T-helper 2 cell treated with Interferon-gamma antibody and Interleukin-4, amounts not matched to agents 5 μg/mL and 100 μg/mL, for 36 hours (primary cell): ENCODE results near the gene GDAP2.
A peak's percentile ranks its signal among the peaks of the same experiment; 100 is the strongest.

Experiments
- DNase-seq: peaks from one replicate; pipeline ENCODE4 v3.0.0; 2021; ENCODE audit warnings: low spot score
- H3K27ac Mint-ChIP-seq: one replicate; pipeline ENCODE4 v1.8.0; 2021; ENCODE audit warnings: mild to moderate bottlenecking, mixed read lengths
- H3K27me3 Mint-ChIP-seq: one replicate; pipeline ENCODE4 v1.8.0; 2021; ENCODE audit warnings: low read depth, mixed read lengths
- H3K36me3 Mint-ChIP-seq: one replicate; pipeline ENCODE4 v1.8.0; 2021; ENCODE audit warnings: low read depth, mixed read lengths
- H3K4me1 Mint-ChIP-seq: one replicate; pipeline ENCODE4 v1.8.0; 2021; ENCODE audit warnings: low read depth, mixed read lengths
- H3K4me3 Mint-ChIP-seq: one replicate; pipeline ENCODE4 v1.8.0; 2022; ENCODE audit warnings: mild to moderate bottlenecking, moderate library complexity, mixed read lengths
- H3K9me3 Mint-ChIP-seq: one replicate; pipeline ENCODE4 v1.8.0; 2021; ENCODE audit warnings: mixed read lengths

Gene GDAP2

GRCh38 chr1:117929343-117930172 is at the start of gene GDAP2, which contains the start of gene WDR3:
Gene GDAP2, minus strand, starts transcription at chr1:117929621. Its CDS starts 9,264 bp downstream, at chr1:117920357.
Gene WDR3, plus strand, starts transcription at chr1:117929739. Its CDS starts 3,581 bp downstream, at chr1:117933320.
- Mint-ChIP-seq H3K27ac (peak within 1 kb of the TSS; percentile 92), H3K4me1 (peaks cover 39% of the 10 kb centered on the region), H3K27me3 (no peaks in the 10 kb centered on the region), H3K4me3 (peak within 1 kb of the TSS; percentile 95), H3K9me3 (no peaks in the 10 kb centered on the region), H3K36me3 (peaks cover 13% of the 10 kb centered on the region)
- DNase-seq: peak; percentile 96

GRCh38 chr1:117976381-117976780 is 47.0 kb upstream of the GDAP2 start:
- Mint-ChIP-seq H3K4me3 (no peak overlapping the region), H3K27me3 (peaks cover 2% of the 10 kb centered on the region), H3K9me3 (no peaks in the 10 kb centered on the region), H3K36me3 (no peaks in the 10 kb centered on the region), H3K27ac (no peak overlapping the region), H3K4me1 (no peaks in the 10 kb centered on the region)
- no peak for DNase-seq

GRCh38 chr1:117971777-117972176 is 42.4 kb upstream of the GDAP2 start:
- DNase-seq: no peak
- peaks cover 2% of the 10 kb centered on the region for H3K27me3 Mint-ChIP-seq
- no peaks in the 10 kb centered on the region for H3K4me1 Mint-ChIP-seq
- no peaks in the 10 kb centered on the region for H3K36me3 Mint-ChIP-seq
- H3K4me3 Mint-ChIP-seq: no peak overlapping the region
- no peak overlapping the region for H3K27ac Mint-ChIP-seq
- no peaks in the 10 kb centered on the region for H3K9me3 Mint-ChIP-seq

- H3K4me3 Mint-ChIP-seq: no peak overlapping the region
- no peaks in the 10 kb centered on the region for H3K36me3 Mint-ChIP-seq
- no peak for DNase-seq
- no peaks in the 10 kb centered on the region for H3K4me1 Mint-ChIP-seq
- peaks cover 2% of the 10 kb centered on the region for H3K27me3 Mint-ChIP-seq
- H3K9me3 Mint-ChIP-seq: no peaks in the 10 kb centered on the region
- H3K27ac Mint-ChIP-seq: no peak overlapping the region
Measured at GRCh38 chr1:117970252-117970651, 40.8 kb upstream of the GDAP2 start.

- Mint-ChIP-seq H3K27ac (no peak overlapping the region), H3K9me3 (no peaks in the 10 kb centered on the region), H3K27me3 (no peaks in the 10 kb centered on the region), H3K4me1 (peaks cover 2% of the 10 kb centered on the region), H3K4me3 (no peak overlapping the region), H3K36me3 (no peaks in the 10 kb centered on the region)
- no peak for DNase-seq
Measured at GRCh38 chr1:117967881-117968280, 38.5 kb upstream of the GDAP2 start.

GRCh38 chr1:117967477-117967876 is 38.1 kb upstream of the GDAP2 start:
- H3K4me3 Mint-ChIP-seq: no peak overlapping the region
- H3K27ac Mint-ChIP-seq: no peak overlapping the region
- H3K36me3 Mint-ChIP-seq: no peaks in the 10 kb centered on the region
- peaks cover 2% of the 10 kb centered on the region for H3K4me1 Mint-ChIP-seq
- no peaks in the 10 kb centered on the region for H3K27me3 Mint-ChIP-seq
- no peak for DNase-seq
- H3K9me3 Mint-ChIP-seq: no peaks in the 10 kb centered on the region

- Mint-ChIP-seq H3K4me3 (no peak overlapping the region), H3K4me1 (peaks cover 2% of the 10 kb centered on the region), H3K36me3 (no peaks in the 10 kb centered on the region), H3K27me3 (no peaks in the 10 kb centered on the region), H3K9me3 (no peaks in the 10 kb centered on the region), H3K27ac (no peak overlapping the region)
- no peak for DNase-seq
Measured at GRCh38 chr1:117964290-117965038, 35.0 kb upstream of the GDAP2 start.

- DNase-seq: no peak
- no peak overlapping the region for H3K27ac Mint-ChIP-seq
- H3K4me1 Mint-ChIP-seq: peaks cover 2% of the 10 kb centered on the region
- H3K27me3 Mint-ChIP-seq: no peaks in the 10 kb centered on the region
- H3K4me3 Mint-ChIP-seq: no peak overlapping the region
- peaks cover 25% of the 10 kb centered on the region for H3K36me3 Mint-ChIP-seq
- no peaks in the 10 kb centered on the region for H3K9me3 Mint-ChIP-seq
Measured at GRCh38 chr1:117959364-117959763, 29.9 kb upstream of the GDAP2 start.

GRCh38 chr1:117952386-117952785 is 23.0 kb upstream of the GDAP2 start:
- DNase-seq: no peak
- Mint-ChIP-seq H3K27ac (no peak overlapping the region), H3K27me3 (no peaks in the 10 kb centered on the region), H3K4me1 (no peaks in the 10 kb centered on the region), H3K4me3 (no peak overlapping the region), H3K36me3 (peaks cover 43% of the 10 kb centered on the region), H3K9me3 (no peaks in the 10 kb centered on the region)

- Mint-ChIP-seq H3K4me1 (no peaks in the 10 kb centered on the region), H3K9me3 (no peaks in the 10 kb centered on the region), H3K36me3 (peaks cover 46% of the 10 kb centered on the region), H3K27me3 (no peaks in the 10 kb centered on the region), H3K4me3 (no peak overlapping the region), H3K27ac (no peak overlapping the region)
- DNase-seq: no peak
Measured at GRCh38 chr1:117942293-117942692, 12.9 kb upstream of the GDAP2 start.

- H3K27me3 Mint-ChIP-seq: no peaks in the 10 kb centered on the region
- no peak overlapping the region for H3K27ac Mint-ChIP-seq
- no peaks in the 10 kb centered on the region for H3K9me3 Mint-ChIP-seq
- H3K4me1 Mint-ChIP-seq: peaks cover 30% of the 10 kb centered on the region
- H3K36me3 Mint-ChIP-seq: peaks cover 28% of the 10 kb centered on the region
- DNase-seq: no peak
- no peak overlapping the region for H3K4me3 Mint-ChIP-seq
Measured at GRCh38 chr1:117933769-117934168, 4.3 kb upstream of the GDAP2 start.

- Mint-ChIP-seq H3K36me3 (peaks cover 17% of the 10 kb centered on the region), H3K27ac (no peak overlapping the region), H3K4me3 (no peak overlapping the region), H3K27me3 (no peaks in the 10 kb centered on the region), H3K9me3 (no peaks in the 10 kb centered on the region), H3K4me1 (peaks cover 34% of the 10 kb centered on the region)
- DNase-seq: no peak
Measured at GRCh38 chr1:117932576-117932975, 3.2 kb upstream of the GDAP2 start.

GRCh38 chr1:117930484-117930883 is 1.1 kb upstream of the GDAP2 start:
- peak overlapping the region; percentile 92 for H3K27ac Mint-ChIP-seq
- H3K36me3 Mint-ChIP-seq: peaks cover 16% of the 10 kb centered on the region
- H3K27me3 Mint-ChIP-seq: no peaks in the 10 kb centered on the region
- H3K4me3 Mint-ChIP-seq: peak overlapping the region; percentile 95
- peaks cover 41% of the 10 kb centered on the region for H3K4me1 Mint-ChIP-seq
- H3K9me3 Mint-ChIP-seq: no peaks in the 10 kb centered on the region
- DNase-seq: no peak

GRCh38 chr1:117930173-117930447 is 689 bp upstream of the GDAP2 start:
- H3K9me3 Mint-ChIP-seq: no peaks in the 10 kb centered on the region
- DNase-seq: no peak
- H3K27me3 Mint-ChIP-seq: no peaks in the 10 kb centered on the region
- H3K36me3 Mint-ChIP-seq: peaks cover 16% of the 10 kb centered on the region
- peak overlapping the region; percentile 92 for H3K27ac Mint-ChIP-seq
- H3K4me1 Mint-ChIP-seq: peaks cover 41% of the 10 kb centered on the region
- peak overlapping the region; percentile 95 for H3K4me3 Mint-ChIP-seq
